HL-60/S4 treated with phorbol 12-myristate 13-acetate at 8.2 ng/mL for 4 days and 3 days (cell line): ENCODE data around the gene FREM3.
"Not testable (repeated sequence)": the region's sequence is repeated elsewhere in the genome, so short reads cannot be mapped to it uniquely, and the experiment has no call there.

ENCODE experiments used
- in situ Hi-C: fragments of 300-500 bp; cut with MboI; formaldehyde crosslinking; loops from 2 replicates; pipeline ENCODE4 v1.15.0; 2022; ENCODE audit warnings: low sequenced_read_pairs

Gene FREM3

GRCh38 chr4:143700416-143701352 lies at the start of gene FREM3:
TSS of gene FREM3 (minus strand) at chr4:143700675. CDS start at chr4:143700675, 0 bp downstream.
- in situ Hi-C loops: no loop called here

GRCh38 chr4:143745874-143746273 lies 45.4 kb upstream of the FREM3 start:
- in situ Hi-C loops: no loop called here

GRCh38 chr4:143743591-143743990 lies 43.1 kb upstream of the FREM3 start:
- in situ Hi-C loops: no loop called here

- in situ Hi-C loops: no loop called here
These were observed 42.4 kb upstream of the FREM3 start for GRCh38 chr4:143742834-143743233.

- in situ Hi-C loops: no loop called here
These were observed 36.4 kb upstream of the FREM3 start for GRCh38 chr4:143736861-143737260.

- in situ Hi-C loops: not testable (repeated sequence)
These were observed 35.6 kb upstream of the FREM3 start for GRCh38 chr4:143736061-143736460.

- in situ Hi-C loops: no loop called here
These were observed 27.7 kb upstream of the FREM3 start for GRCh38 chr4:143728166-143728565.

- in situ Hi-C loops: no loop called here
These were observed 26.2 kb upstream of the FREM3 start for GRCh38 chr4:143726714-143727113.

GRCh38 chr4:143721317-143721716 lies 20.8 kb upstream of the FREM3 start:
- in situ Hi-C loops: no loop called here

GRCh38 chr4:143718748-143719147 lies 18.3 kb upstream of the FREM3 start:
- in situ Hi-C loops: not testable (repeated sequence)

- in situ Hi-C loops: no loop called here
These were observed 13.6 kb upstream of the FREM3 start for GRCh38 chr4:143713955-143714625.

- in situ Hi-C loops: no loop called here
These were observed 13.1 kb upstream of the FREM3 start for GRCh38 chr4:143713553-143713952.

- in situ Hi-C loops: no loop called here
These were observed 11.7 kb upstream of the FREM3 start for GRCh38 chr4:143712155-143712550.

- in situ Hi-C loops: no loop called here
These were observed 11.2 kb upstream of the FREM3 start for GRCh38 chr4:143711543-143712154.

- in situ Hi-C loops: no loop called here
These were observed 890 bp upstream of the FREM3 start for GRCh38 chr4:143701365-143701764.

- in situ Hi-C loops: no loop called here
These were observed 444 bp downstream of the FREM3 start for GRCh38 chr4:143700046-143700415.

GRCh38 chr4:143699331-143700045 lies 987 bp downstream of the FREM3 start:
- in situ Hi-C loops: no loop called here

GRCh38 chr4:143693856-143694255 lies 6.6 kb downstream of the FREM3 start:
- in situ Hi-C loops: no loop called here

- in situ Hi-C loops: no loop called here
These were observed 8.2 kb downstream of the FREM3 start for GRCh38 chr4:143692241-143692640.

- in situ Hi-C loops: no loop called here
These were observed 21.0 kb downstream of the FREM3 start for GRCh38 chr4:143679434-143679833.

GRCh38 chr4:143673629-143674028 lies 26.8 kb downstream of the FREM3 start:
- in situ Hi-C loops: not testable (repeated sequence)
